Measurements from ENCODE around the gene LSR.
A peak's percentile ranks its signal among the peaks of the same experiment; 100 is the strongest.
"Not testable (repeated sequence)": the region's sequence is repeated elsewhere in the genome, so short reads cannot be mapped to it uniquely, and the experiment has no call there.

The LSR gene

GRCh38 chr19:35267353-35267817, 18.6 kb downstream of the LSR start:
- no peak for DNase-seq (ENCODE audit: low spot score)

GRCh38 chr19:35267818-35268535, 19.2 kb downstream of the LSR start:
- DNase-seq (ENCODE audit: low spot score): peak; percentile 99

GRCh38 chr19:35268536-35269437, 20.0 kb downstream of the LSR start, which contains the start of gene USF2:
TSS of gene USF2 (plus strand) at chr19:35268962. CDS start at chr19:35269102, 140 bp downstream.
- peak; percentile 85 for DNase-seq (ENCODE audit: low spot score)

- peak; percentile 81 for DNase-seq (ENCODE audit: low spot score)
Observed at GRCh38 chr19:35269438-35270117, 20.8 kb downstream of the LSR start.

GRCh38 chr19:35270381-35270811, 21.6 kb downstream of the LSR start:
- DNase-seq (ENCODE audit: low spot score): no peak

GRCh38 chr19:35271546-35271945, 22.7 kb downstream of the LSR start:
- DNase-seq (ENCODE audit: low spot score): no peak

GRCh38 chr19:35272122-35272719, 23.4 kb downstream of the LSR start:
- no peak for DNase-seq (ENCODE audit: low spot score)

- DNase-seq (ENCODE audit: low spot score): no peak
Observed at GRCh38 chr19:35272954-35273649, 24.3 kb downstream of the LSR start.

GRCh38 chr19:35273686-35274259, 25.0 kb downstream of the LSR start:
- DNase-seq (ENCODE audit: low spot score): no peak

GRCh38 chr19:35274323-35274722, 25.5 kb downstream of the LSR start:
- DNase-seq (ENCODE audit: low spot score): no peak

GRCh38 chr19:35276706-35277281, 28.0 kb downstream of the LSR start:
- DNase-seq (ENCODE audit: low spot score): no peak

- no peak for DNase-seq (ENCODE audit: low spot score)
Observed at GRCh38 chr19:35278578-35279284, 29.9 kb downstream of the LSR start.

- no peak for DNase-seq (ENCODE audit: low spot score)
Observed at GRCh38 chr19:35279374-35279773, 30.6 kb downstream of the LSR start.

- no peak for DNase-seq (ENCODE audit: low spot score)
Observed at GRCh38 chr19:35279985-35280821, 31.4 kb downstream of the LSR start.

- no peak for DNase-seq (ENCODE audit: low spot score)
Observed at GRCh38 chr19:35281303-35281702, 32.5 kb downstream of the LSR start.

GRCh38 chr19:35284153-35285094, 35.6 kb downstream of the LSR start:
- no peak for DNase-seq (ENCODE audit: low spot score)

- no peak for DNase-seq (ENCODE audit: low spot score)
Observed at GRCh38 chr19:35285095-35285449, 36.3 kb downstream of the LSR start.

- not testable (repeated sequence) for DNase-seq (ENCODE audit: low spot score)
Observed at GRCh38 chr19:35285465-35285864, 36.7 kb downstream of the LSR start.
